GM19099 (cell line): ENCODE data around the gene ARMC9.

Experiments
- POLR2A ChIP-seq: IDR thresholded peaks from 3 replicates; pipeline ENCODE4 v1.6.1; 2011; ENCODE audit warnings: low read depth; ENCODE audit not compliant: insufficient read length; ENCODE audit errors: extremely low read depth

ARMC9 gene

GRCh38 chr2:231387904-231388724 lies 189.7 kb downstream of the ARMC9 start:
- TF ChIP-seq POLR2A: no peak

GRCh38 chr2:231388725-231389346 lies 190.4 kb downstream of the ARMC9 start:
- TF ChIP-seq POLR2A: no peak

- TF ChIP-seq POLR2A: no peak
These were observed 192.2 kb downstream of the ARMC9 start for GRCh38 chr2:231390667-231391066.

- TF ChIP-seq POLR2A: peak; percentile 19
These were observed 193.6 kb downstream of the ARMC9 start for GRCh38 chr2:231391981-231392380.

GRCh38 chr2:231392431-231393148 lies 194.2 kb downstream of the ARMC9 start:
- TF ChIP-seq POLR2A: no peak

GRCh38 chr2:231393149-231394131 lies 195.0 kb downstream of the ARMC9 start:
- peak; percentile 74 for TF ChIP-seq POLR2A

GRCh38 chr2:231394211-231395141 lies 196.0 kb downstream of the ARMC9 start:
- TF ChIP-seq POLR2A: peak; percentile 86

GRCh38 chr2:231395188-231396057 lies 197.0 kb downstream of the ARMC9 start, which contains the start of gene B3GNT7:
Gene B3GNT7 (plus strand): TSS chr2:231395710. CDS start chr2:231395804, 94 bp downstream.
- peak; percentile 47 for TF ChIP-seq POLR2A

GRCh38 chr2:231396058-231396821 lies 197.8 kb downstream of the ARMC9 start:
- no peak for TF ChIP-seq POLR2A

- TF ChIP-seq POLR2A: no peak
These were observed 198.8 kb downstream of the ARMC9 start for GRCh38 chr2:231397011-231397927.

GRCh38 chr2:231397928-231398294 lies 199.5 kb downstream of the ARMC9 start:
- no peak for TF ChIP-seq POLR2A
